ENCODE results near the gene ULK1. TPM values are rescaled to one million over a fixed set of nuclear protein-coding genes. Genes with fewer than 3 reads are reported as not detected.

The ULK1 gene
- total RNA-seq, 1 donor from 2014 or later: 111 TPM

- Mint-ChIP-seq H3K27me3 (peaks cover 19% of the 10 kb centered on the region), H3K4me1 (ENCODE audit: low read depth) (peaks cover 13% of the 10 kb centered on the region), H3K27ac (no peak overlapping the region), H3K36me3 (ENCODE audit: insufficient read depth) (no peaks in the 10 kb centered on the region), H3K9me3 (ENCODE audit: low read depth) (no peaks in the 10 kb centered on the region), H3K4me3 (ENCODE audit: low read depth) (no peak overlapping the region)
- no peak for DNase-seq (ENCODE audit: low spot score, unreplicated experiment)
- no peak for TF ChIP-seq CTCF (IDR thresholded peaks at IDR 0.05; ENCODE audit: unreplicated experiment)
Observed at GRCh38 chr12:131857908-131858850, 36.2 kb upstream of the ULK1 start.

GRCh38 chr12:131860472-131861260, 33.8 kb upstream of the ULK1 start:
- peak overlapping the region; percentile 93 for H3K27ac Mint-ChIP-seq
- H3K36me3 Mint-ChIP-seq (ENCODE audit: insufficient read depth): no peaks in the 10 kb centered on the region

GRCh38 chr12:131861261-131862083, 33.0 kb upstream of the ULK1 start:
- Mint-ChIP-seq H3K4me3 (ENCODE audit: low read depth) (no peak overlapping the region), H3K9me3 (ENCODE audit: low read depth) (no peaks in the 10 kb centered on the region), H3K27ac (peak overlapping the region; percentile 83), H3K4me1 (ENCODE audit: low read depth) (peaks cover 13% of the 10 kb centered on the region), H3K27me3 (peaks cover 7% of the 10 kb centered on the region), H3K36me3 (ENCODE audit: insufficient read depth) (no peaks in the 10 kb centered on the region)
- DNase-seq (ENCODE audit: low spot score, unreplicated experiment): no peak
- no peak for TF ChIP-seq CTCF (IDR thresholded peaks at IDR 0.05; ENCODE audit: unreplicated experiment)

More at GRCh38 chr12:131860472-131861260, 33.8 kb upstream of the ULK1 start:
- no peak for TF ChIP-seq CTCF (IDR thresholded peaks at IDR 0.05; ENCODE audit: unreplicated experiment)
- peaks cover 13% of the 10 kb centered on the region for H3K4me1 Mint-ChIP-seq (ENCODE audit: low read depth)
- no peak overlapping the region for H3K4me3 Mint-ChIP-seq (ENCODE audit: low read depth)
- DNase-seq (ENCODE audit: low spot score, unreplicated experiment): no peak
- peaks cover 13% of the 10 kb centered on the region for H3K27me3 Mint-ChIP-seq
- H3K9me3 Mint-ChIP-seq (ENCODE audit: low read depth): no peaks in the 10 kb centered on the region

GRCh38 chr12:131862084-131862441, 32.4 kb upstream of the ULK1 start:
- Mint-ChIP-seq H3K4me1 (ENCODE audit: low read depth) (peaks cover 13% of the 10 kb centered on the region), H3K36me3 (ENCODE audit: insufficient read depth) (no peaks in the 10 kb centered on the region), H3K9me3 (ENCODE audit: low read depth) (no peaks in the 10 kb centered on the region), H3K27ac (no peak overlapping the region), H3K4me3 (ENCODE audit: low read depth) (no peak overlapping the region), H3K27me3 (peaks cover 5% of the 10 kb centered on the region)
- TF ChIP-seq CTCF (IDR thresholded peaks at IDR 0.05; ENCODE audit: unreplicated experiment): no peak
- no peak for DNase-seq (ENCODE audit: low spot score, unreplicated experiment)

- no peak overlapping the region for H3K27ac Mint-ChIP-seq
Observed at GRCh38 chr12:131862600-131862993, 31.8 kb upstream of the ULK1 start.

More at GRCh38 chr12:131862600-131862993, 31.8 kb upstream of the ULK1 start:
- peaks cover 13% of the 10 kb centered on the region for H3K4me1 Mint-ChIP-seq (ENCODE audit: low read depth)
- no peak for TF ChIP-seq CTCF (IDR thresholded peaks at IDR 0.05; ENCODE audit: unreplicated experiment)
- no peaks in the 10 kb centered on the region for H3K9me3 Mint-ChIP-seq (ENCODE audit: low read depth)
- H3K4me3 Mint-ChIP-seq (ENCODE audit: low read depth): no peak overlapping the region
- H3K27me3 Mint-ChIP-seq: peaks cover 9% of the 10 kb centered on the region
- no peak for DNase-seq (ENCODE audit: low spot score, unreplicated experiment)
- H3K36me3 Mint-ChIP-seq (ENCODE audit: insufficient read depth): no peaks in the 10 kb centered on the region

Data from progenitor cell of endocrine pancreas (in vitro differentiated cells).